ENCODE data around the gene ZNF573. TPM values are rescaled to one million over a fixed set of nuclear protein-coding genes. Genes with fewer than 3 reads are reported as not detected.
"Not testable (repeated sequence)": the region's sequence is repeated elsewhere in the genome, so short reads cannot be mapped to it uniquely, and the experiment has no call there.

ZNF573 gene
- total RNA-seq, 1 donor = 6.9 TPM

DNA sequence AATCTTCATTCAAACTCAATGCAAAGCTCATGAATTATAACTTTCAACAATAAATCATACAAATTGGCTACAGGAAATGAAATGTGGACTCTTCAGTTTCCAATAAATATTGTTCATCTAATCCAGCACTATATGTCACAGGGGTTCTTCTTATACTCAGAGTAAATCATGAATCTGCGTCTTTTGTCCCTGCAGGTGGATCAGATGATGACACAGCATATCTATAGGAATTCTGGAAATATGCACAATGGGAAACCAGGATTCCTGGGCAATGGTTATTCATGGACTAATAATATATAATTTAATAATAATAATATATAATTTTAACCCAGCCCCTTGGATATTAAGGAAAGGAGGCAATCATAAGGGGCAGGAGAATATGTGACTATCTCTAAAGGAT, 8.4 kb downstream of the ZNF573 start:
- peaks cover 7% of the 10 kb centered on the region for H3K36me3 ChIP-seq (ENCODE audit: insufficient read depth, low read length)
- H3K27ac ChIP-seq (ENCODE audit: low read depth, low read length) = no peak overlapping the region
- H3K4me1 ChIP-seq (ENCODE audit: insufficient read depth, low read length) = no peaks in the 10 kb centered on the region
- peaks cover 3% of the 10 kb centered on the region for H3K79me2 ChIP-seq (ENCODE audit: insufficient read depth, low read length)
- H2AFZ ChIP-seq (ENCODE audit: low read length) = no peak overlapping the region
- TF ChIP-seq, protein P1, sequence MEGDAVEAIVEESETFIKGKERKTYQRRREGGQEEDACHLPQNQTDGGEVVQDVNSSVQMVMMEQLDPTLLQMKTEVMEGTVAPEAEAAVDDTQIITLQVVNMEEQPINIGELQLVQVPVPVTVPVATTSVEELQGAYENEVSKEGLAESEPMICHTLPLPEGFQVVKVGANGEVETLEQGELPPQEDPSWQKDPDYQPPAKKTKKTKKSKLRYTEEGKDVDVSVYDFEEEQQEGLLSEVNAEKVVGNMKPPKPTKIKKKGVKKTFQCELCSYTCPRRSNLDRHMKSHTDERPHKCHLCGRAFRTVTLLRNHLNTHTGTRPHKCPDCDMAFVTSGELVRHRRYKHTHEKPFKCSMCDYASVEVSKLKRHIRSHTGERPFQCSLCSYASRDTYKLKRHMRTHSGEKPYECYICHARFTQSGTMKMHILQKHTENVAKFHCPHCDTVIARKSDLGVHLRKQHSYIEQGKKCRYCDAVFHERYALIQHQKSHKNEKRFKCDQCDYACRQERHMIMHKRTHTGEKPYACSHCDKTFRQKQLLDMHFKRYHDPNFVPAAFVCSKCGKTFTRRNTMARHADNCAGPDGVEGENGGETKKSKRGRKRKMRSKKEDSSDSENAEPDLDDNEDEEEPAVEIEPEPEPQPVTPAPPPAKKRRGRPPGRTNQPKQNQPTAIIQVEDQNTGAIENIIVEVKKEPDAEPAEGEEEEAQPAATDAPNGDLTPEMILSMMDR (IDR thresholded peaks at IDR 0.05; ENCODE audit: extremely low read depth, low read depth, low read length) = no peak
- H3K27me3 ChIP-seq (ENCODE audit: insufficient read depth, low read length) = no peaks in the 10 kb centered on the region
- no peaks in the 10 kb centered on the region for H4K20me1 ChIP-seq (ENCODE audit: insufficient read depth, low read length)
- DNase-seq (ENCODE audit: insufficient read length, low spot score, missing footprints) = no peak
- no peak overlapping the region for H3K4me2 ChIP-seq (ENCODE audit: insufficient read depth, low read length)
- no peaks in the 10 kb centered on the region for H3K9me3 ChIP-seq (ENCODE audit: low read depth, low read length)
- no peak overlapping the region for H3K4me3 ChIP-seq (ENCODE audit: insufficient read depth, low read length)

DNA sequence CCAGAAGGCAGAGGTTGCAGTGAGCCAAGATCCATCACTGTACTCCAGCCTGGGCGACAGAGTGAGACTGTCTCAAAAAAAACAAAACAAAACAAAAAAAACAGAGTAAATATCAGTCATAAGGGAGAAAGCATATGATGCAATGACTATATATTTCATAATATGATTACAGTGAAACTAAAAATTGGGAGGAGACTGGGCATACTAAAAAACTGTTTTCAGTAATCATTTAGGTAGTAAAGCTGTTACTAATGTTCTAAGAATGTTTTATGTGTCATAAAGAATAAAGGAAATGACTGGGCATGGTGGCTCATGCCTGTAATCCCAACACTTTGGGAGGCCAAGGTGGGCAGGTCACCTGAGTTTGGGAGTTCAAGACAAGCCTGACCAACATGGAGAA, 15.9 kb downstream of the ZNF573 start:
- DNase-seq (ENCODE audit: insufficient read length, low spot score, missing footprints) = peak; percentile 69
- Histone ChIP-seq H3K36me3 (ENCODE audit: insufficient read depth, low read length) (peaks cover 4% of the 10 kb centered on the region), H3K9me3 (ENCODE audit: low read depth, low read length) (no peaks in the 10 kb centered on the region), H3K4me3 (ENCODE audit: insufficient read depth, low read length) (no peak overlapping the region), H3K79me2 (ENCODE audit: insufficient read depth, low read length) (no peaks in the 10 kb centered on the region), H3K27me3 (ENCODE audit: insufficient read depth, low read length) (no peaks in the 10 kb centered on the region), H3K27ac (ENCODE audit: low read depth, low read length) (no peak overlapping the region), H3K4me1 (ENCODE audit: insufficient read depth, low read length) (no peaks in the 10 kb centered on the region), H2AFZ (ENCODE audit: low read length) (no peak overlapping the region), H3K4me2 (ENCODE audit: insufficient read depth, low read length) (no peak overlapping the region), H4K20me1 (ENCODE audit: insufficient read depth, low read length) (no peaks in the 10 kb centered on the region)
- TF ChIP-seq, protein P1 (IDR thresholded peaks at IDR 0.05; ENCODE audit: extremely low read depth, low read depth, low read length) = no peak

DNA sequence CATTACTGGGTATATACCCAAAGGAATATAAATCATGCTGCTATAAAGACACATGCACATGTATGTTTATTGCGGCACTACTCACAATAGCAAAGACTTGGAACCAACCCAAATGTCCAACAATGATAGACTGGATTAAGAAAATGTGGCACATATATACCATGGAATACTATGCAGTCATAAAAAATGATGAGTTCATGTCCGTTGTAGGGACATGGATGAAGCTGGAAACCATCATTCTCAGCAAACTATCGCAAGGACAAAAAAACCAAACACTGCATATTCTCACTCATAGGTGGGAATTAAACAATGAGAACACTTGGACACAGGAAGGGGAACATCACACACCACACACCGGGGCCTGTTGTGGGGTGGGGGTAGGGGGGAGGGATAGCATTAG, 21.7 kb downstream of the ZNF573 start:
- not testable (repeated sequence) for H3K4me3 ChIP-seq (ENCODE audit: insufficient read depth, low read length); H3K27me3 ChIP-seq (ENCODE audit: insufficient read depth, low read length); H3K79me2 ChIP-seq (ENCODE audit: insufficient read depth, low read length); H2AFZ ChIP-seq (ENCODE audit: low read length); H3K36me3 ChIP-seq (ENCODE audit: insufficient read depth, low read length); H3K9me3 ChIP-seq (ENCODE audit: low read depth, low read length); H3K27ac ChIP-seq (ENCODE audit: low read depth, low read length); DNase-seq (ENCODE audit: insufficient read length, low spot score, missing footprints); H4K20me1 ChIP-seq (ENCODE audit: insufficient read depth, low read length); H3K4me2 ChIP-seq (ENCODE audit: insufficient read depth, low read length); H3K4me1 ChIP-seq (ENCODE audit: insufficient read depth, low read length)

DNA sequence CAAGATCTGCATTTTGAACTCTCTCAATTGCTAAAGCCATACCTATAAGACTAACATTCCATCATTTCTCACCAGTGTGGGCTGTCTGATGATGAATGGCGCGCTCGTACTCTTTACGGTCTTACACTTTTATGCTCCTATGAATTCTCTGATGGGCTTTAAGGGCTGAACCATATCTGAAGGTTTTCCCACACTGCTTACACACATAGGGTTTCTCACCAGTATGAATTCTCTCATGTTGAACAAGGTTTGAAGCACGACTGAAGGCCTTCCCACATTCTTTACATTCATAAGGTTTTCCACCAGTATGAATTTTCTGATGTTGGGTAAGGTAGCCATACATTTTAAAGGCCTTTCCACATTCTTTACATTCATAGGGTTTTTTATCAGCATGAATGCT, 41.0 kb downstream of the ZNF573 start:
- Histone ChIP-seq H3K36me3 (ENCODE audit: insufficient read depth, low read length) (peaks cover 13% of the 10 kb centered on the region), H3K27ac (ENCODE audit: low read depth, low read length) (no peak overlapping the region), H3K79me2 (ENCODE audit: insufficient read depth, low read length) (no peaks in the 10 kb centered on the region), H2AFZ (ENCODE audit: low read length) (no peak overlapping the region), H3K4me1 (ENCODE audit: insufficient read depth, low read length) (no peaks in the 10 kb centered on the region), H3K4me3 (ENCODE audit: insufficient read depth, low read length) (no peak overlapping the region), H4K20me1 (ENCODE audit: insufficient read depth, low read length) (no peaks in the 10 kb centered on the region), H3K4me2 (ENCODE audit: insufficient read depth, low read length) (no peak overlapping the region), H3K27me3 (ENCODE audit: insufficient read depth, low read length) (no peaks in the 10 kb centered on the region), H3K9me3 (ENCODE audit: low read depth, low read length) (peaks cover 23% of the 10 kb centered on the region)
- no peak for DNase-seq (ENCODE audit: insufficient read length, low spot score, missing footprints)
- TF ChIP-seq, protein P1 (IDR thresholded peaks at IDR 0.05; ENCODE audit: extremely low read depth, low read depth, low read length) = no peak

Data from osteoblast (primary cell).